ENCODE measurements around the gene ZNF358. TPM values are rescaled to one million over a fixed set of nuclear protein-coding genes. Genes with fewer than 3 reads are reported as not detected.

ZNF358 gene
- total RNA-seq, 2 donors from 2014 or later = 2.9 to 3.1 TPM

- no peaks in the 10 kb centered on the region for H3K27me3 Mint-ChIP-seq
- H3K4me1 Mint-ChIP-seq = no peaks in the 10 kb centered on the region
- peaks cover 11% of the 10 kb centered on the region for H3K36me3 Mint-ChIP-seq (ENCODE audit: low read depth)
- H3K9me3 Mint-ChIP-seq = no peaks in the 10 kb centered on the region
- ATAC-seq (replicated peaks) = no peak
- H3K27ac Mint-ChIP-seq = no peak overlapping the region
- no peak overlapping the region for H3K4me3 Mint-ChIP-seq
Measured at GRCh38 chr19:7564866-7565265, 49.0 kb downstream of the ZNF358 start.

DNA sequence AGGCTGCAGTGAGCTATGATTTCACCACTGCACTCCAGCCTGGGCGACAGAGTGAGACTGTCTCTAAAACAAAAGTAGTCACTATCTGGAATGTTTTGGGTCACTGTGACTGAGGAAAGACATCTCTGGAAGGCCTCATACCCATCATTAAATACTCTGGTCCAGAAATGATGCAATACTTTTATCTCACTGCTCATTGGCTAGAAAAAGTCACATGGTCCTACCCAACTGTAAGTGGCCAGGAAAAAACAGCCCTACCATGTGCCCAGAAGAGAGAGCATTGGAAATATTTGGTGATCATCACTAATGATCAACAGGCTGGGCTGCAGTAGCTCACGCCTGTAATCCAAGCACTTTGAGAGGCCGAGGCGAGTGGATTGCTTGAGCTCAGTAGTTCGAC is 49.4 kb downstream of the ZNF358 start:
- Mint-ChIP-seq H3K36me3 (ENCODE audit: low read depth) (peaks cover 8% of the 10 kb centered on the region), H3K27me3 (no peaks in the 10 kb centered on the region), H3K4me1 (no peaks in the 10 kb centered on the region), H3K9me3 (no peaks in the 10 kb centered on the region), H3K27ac (no peak overlapping the region), H3K4me3 (no peak overlapping the region)
- ATAC-seq (replicated peaks) = no peak

Other genes with a start within 250 kb of the ZNF358 start
- gene INSR, start 221.7 kb upstream of the ZNF358 start, total RNA-seq = 1 to 10 TPM in 1 of 2 donors, under 1 TPM in 1; 0.69 to 5.0 TPM
- gene ARHGEF18, start 167.2 kb upstream of the ZNF358 start, total RNA-seq = 10 to 100 TPM; 47.8 to 58.6 TPM
- under 1 TPM in 1 of 2 donors, not detected in 1; 0.66 TPM for gene PEX11G, start 27.1 kb upstream of the ZNF358 start, total RNA-seq
- gene MCOLN1, start 6.5 kb downstream of the ZNF358 start, total RNA-seq = 10 to 100 TPM; 10.0 to 15.3 TPM
- 100 to 1,000 TPM; 146 to 163 TPM for gene PNPLA6, start 19.6 kb downstream of the ZNF358 start, total RNA-seq
- gene CAMSAP3, start 79.8 kb downstream of the ZNF358 start, total RNA-seq = under 1 TPM; 0.11 to 0.37 TPM
- 10 to 100 TPM; 39.0 to 53.8 TPM for gene XAB2, start 113.4 kb downstream of the ZNF358 start, total RNA-seq
- gene PET100, start 113.7 kb downstream of the ZNF358 start, total RNA-seq = 10 to 100 TPM; 90.1 to 93.7 TPM
- gene PCP2, start 117.6 kb downstream of the ZNF358 start, total RNA-seq = 10 to 100 TPM in 1 of 2 donors, 1 to 10 TPM in 1; 3.6 to 19.5 TPM
- 100 to 1,000 TPM; 113 to 154 TPM for gene STXBP2, start 121.0 kb downstream of the ZNF358 start, total RNA-seq
- not detected for gene RETN, start 152.9 kb downstream of the ZNF358 start, total RNA-seq
- gene MCEMP1, start 161.0 kb downstream of the ZNF358 start, total RNA-seq = not detected
- 10 to 100 TPM; 61.8 to 82.5 TPM for gene TRAPPC5, start 164.7 kb downstream of the ZNF358 start, total RNA-seq
- 1 to 10 TPM in 1 of 2 donors, under 1 TPM in 1; 0.65 to 2.8 TPM for gene FCER2, start 186.0 kb downstream of the ZNF358 start, total RNA-seq
- not detected for gene CLEC4G, start 216.0 kb downstream of the ZNF358 start, total RNA-seq
- not detected for gene CD209, start 231.4 kb downstream of the ZNF358 start, total RNA-seq
- not detected for gene CLEC4M, start 247.1 kb downstream of the ZNF358 start, total RNA-seq

Data from activated T-helper 17 cell treated with anti-CD3 and anti-CD28 coated beads, Interleukin-2, amount 50 U/mL, for 72 hours (primary cell).